PC-9 (cell line): ENCODE results near the gene ELAPOR2.

Experiments
- EZH2 ChIP-seq: fragments of 200-600 bp; sonication (generic); IDR thresholded peaks from 2 replicates; pipeline ENCODE4 v1.8.0; 2017; ENCODE audit warnings: antibody characterized with exemption, low read depth
- TF ChIP-seq, protein P1 (sequence below): fragments of 200-600 bp; sonication (generic); conservative IDR thresholded peaks from 2 replicates; pipeline ENCODE4 v1.6.1; 2017; ENCODE audit warnings: mixed run types, antibody characterized with exemption, mild to moderate bottlenecking, moderate library complexity

GRCh38 chr7:87029078-87029477, 30.4 kb downstream of the ELAPOR2 start:
- TF ChIP-seq, protein P1, sequence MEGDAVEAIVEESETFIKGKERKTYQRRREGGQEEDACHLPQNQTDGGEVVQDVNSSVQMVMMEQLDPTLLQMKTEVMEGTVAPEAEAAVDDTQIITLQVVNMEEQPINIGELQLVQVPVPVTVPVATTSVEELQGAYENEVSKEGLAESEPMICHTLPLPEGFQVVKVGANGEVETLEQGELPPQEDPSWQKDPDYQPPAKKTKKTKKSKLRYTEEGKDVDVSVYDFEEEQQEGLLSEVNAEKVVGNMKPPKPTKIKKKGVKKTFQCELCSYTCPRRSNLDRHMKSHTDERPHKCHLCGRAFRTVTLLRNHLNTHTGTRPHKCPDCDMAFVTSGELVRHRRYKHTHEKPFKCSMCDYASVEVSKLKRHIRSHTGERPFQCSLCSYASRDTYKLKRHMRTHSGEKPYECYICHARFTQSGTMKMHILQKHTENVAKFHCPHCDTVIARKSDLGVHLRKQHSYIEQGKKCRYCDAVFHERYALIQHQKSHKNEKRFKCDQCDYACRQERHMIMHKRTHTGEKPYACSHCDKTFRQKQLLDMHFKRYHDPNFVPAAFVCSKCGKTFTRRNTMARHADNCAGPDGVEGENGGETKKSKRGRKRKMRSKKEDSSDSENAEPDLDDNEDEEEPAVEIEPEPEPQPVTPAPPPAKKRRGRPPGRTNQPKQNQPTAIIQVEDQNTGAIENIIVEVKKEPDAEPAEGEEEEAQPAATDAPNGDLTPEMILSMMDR: no peak
- no peak for TF ChIP-seq EZH2
